HepG2 (cell line): ENCODE results near the gene ETF1. TPM values are rescaled to one million over a fixed set of nuclear protein-coding genes. Genes with fewer than 3 reads are reported as not detected.

Source experiments
- ATAC-seq: fragments of 200-7000 bp; cut with Tn5 transposase; 3 replicates; pipeline ENCODE4 v1.9.1; 2020; ENCODE audit warnings: mild to moderate bottlenecking, moderate library complexity
- BruUV-seq: library from RNA; stranded (reverse); fragments of 400-500 nt; replicated peaks from 2 replicates; lab custom pipeline; 2021; lab: Mats Ljungman, UMichigan
- CTCF ChIA-PET: fragments of 300-600 bp; formaldehyde crosslinking; extraction: SDS; loops from one replicate; lab custom pipeline; 2021; ENCODE audit warnings: low total read pairs, inconsistent platforms, low intra/inter-chr PET ratio; lab: Yijun Ruan, JAX
- POLR2A ChIA-PET: fragments of 350-600 bp; sonication (Branson Sonifier 250); formaldehyde crosslinking; loops from one replicate; lab custom pipeline; 2020; ENCODE audit warnings: antibody characterized with exemption, inconsistent platforms; lab: Yijun Ruan, JAX
- DNase-seq: peaks from one replicate; pipeline ENCODE4 v3.0.0-alpha.2; 2015; ENCODE audit warnings: low spot score
- FAIRE-seq: peaks from 3 replicates; lab custom pipeline; 2011; peaks lifted over from hg19 to GRCh38; lab: Jason Lieb, UNC
- H2AFZ ChIP-seq: one replicate; pipeline ENCODE4 v1.6.1; 2011; ENCODE audit warnings: low read length, inconsistent platforms
- H3K27ac ChIP-seq: fragments of 300-600 bp; 3 replicates; pipeline ENCODE4 v1.8.0; 2011; ENCODE audit warnings: mixed run types, mild to moderate bottlenecking, mixed read lengths, low read length, inconsistent platforms; ENCODE audit not compliant: insufficient read depth; ENCODE audit errors: extremely low read length
- H3K27me3 ChIP-seq, 2 experiments: fragments of 200-600 bp in 1 of 2; 2 replicates in 1 of 2; 3 replicates in 1 of 2; pipeline versions ENCODE4 v1.6.0 to v1.8.0; 2011; ENCODE audit warnings: low read length in 2 of 2, mild to moderate bottlenecking in 2 of 2, moderate library complexity in 2 of 2, inconsistent platforms in 1 of 2; ENCODE audit not compliant: insufficient read depth in 2 of 2, control insufficient read depth in 1 of 2
- H3K36me3 ChIP-seq, 2 experiments: fragments of 200-600 bp in 1 of 2; replicated peaks in 1 of 2; 2 replicates in 1 of 2; 3 replicates in 1 of 2; pipeline versions ENCODE4 v1.5.1 to v1.8.0; 2011; ENCODE audit warnings: low read length in 2 of 2, inconsistent platforms in 1 of 2; ENCODE audit not compliant: insufficient read depth in 2 of 2, control insufficient read depth in 1 of 2
- H3K4me1 ChIP-seq: 2 replicates; pipeline ENCODE4 v1.5.1; 2012; ENCODE audit warnings: low read length, inconsistent platforms; ENCODE audit not compliant: insufficient read depth
- H3K4me2 ChIP-seq: 2 replicates; pipeline ENCODE4 v1.6.0; 2011; ENCODE audit warnings: low read depth, low read length, inconsistent platforms
- H3K4me3 ChIP-seq, 3 experiments: fragments of 200-600 bp in 1 of 3; sonication (generic), shearing (Covaris generic) in 1 of 3; replicated peaks in 1 of 3; 2 replicates each; pipeline ENCODE4 v1.5.1; 2011 to 2016; ENCODE audit warnings: low read length in 3 of 3, inconsistent platforms in 2 of 3, low read depth in 2 of 3, mild to moderate bottlenecking in 2 of 3, control low read depth in 1 of 3, mixed read lengths in 1 of 3; ENCODE audit not compliant: insufficient read depth in 1 of 3
- H3K79me2 ChIP-seq: one replicate; pipeline ENCODE4 v1.6.1; 2011; ENCODE audit warnings: low read length, inconsistent platforms; ENCODE audit not compliant: insufficient read depth
- H3K9ac ChIP-seq: 2 replicates; pipeline ENCODE4 v1.6.0; 2011; ENCODE audit warnings: mild to moderate bottlenecking, low read depth, low read length, inconsistent platforms; ENCODE audit not compliant: insufficient read depth
- H3K9me3 ChIP-seq: 2 replicates; pipeline ENCODE4 v1.5.1; 2012; ENCODE audit warnings: mild to moderate bottlenecking, low read length
- H4K20me1 ChIP-seq: 2 replicates; pipeline ENCODE4 v1.6.0; 2011; ENCODE audit warnings: inconsistent platforms, mild to moderate bottlenecking, low read length, moderate library complexity; ENCODE audit not compliant: insufficient read depth
- MYC ChIP-seq: sonication (generic); formaldehyde crosslinking; IDR thresholded peaks from 2 replicates; pipeline ENCODE4 v1.9.0; 2021; ENCODE audit warnings: missing genetic modification reagents, borderline replicate concordance
- RAD21 ChIP-seq: fragments of 450-650 bp; formaldehyde crosslinking; IDR thresholded peaks from 2 replicates; pipeline ENCODE4 v1.5.0; 2020; ENCODE audit warnings: mild to moderate bottlenecking
- RELA ChIP-seq: sonication (generic); formaldehyde crosslinking; IDR thresholded peaks from 2 replicates; pipeline ENCODE4 v1.4.0; 2020; ENCODE audit warnings: missing genetic modification reagents
- SALL1 ChIP-seq: sonication (generic); formaldehyde crosslinking; IDR thresholded peaks from 2 replicates; pipeline ENCODE4 v1.8.0; 2022; ENCODE audit warnings: mild to moderate bottlenecking, missing genetic modification reagents
- ZFP90 ChIP-seq: sonication (generic); formaldehyde crosslinking; IDR thresholded peaks from 2 replicates; pipeline ENCODE4 v1.8.0; 2022; ENCODE audit warnings: missing genetic modification reagents, mild to moderate bottlenecking, inconsistent platforms, borderline replicate concordance
- ZNF891 ChIP-seq: sonication (generic); formaldehyde crosslinking; IDR thresholded peaks from 2 replicates; pipeline ENCODE4 v1.5.0; 2020; ENCODE audit warnings: mild to moderate bottlenecking, missing genetic modification reagents
- WGBS: methylation state at CpG from one replicate; pipeline ENCODE4 v1.1.6; 2017; ENCODE audit warnings: low lambda C conversion rate; 5-methylcytosine and 5-hydroxymethylcytosine counted together
- in situ Hi-C: cut with HindIII; loops from 2 replicates; pipeline ENCODE4 v1.10.0; 2017; ENCODE audit warnings: low pct_unique_long_range_greater_than_20kb; ENCODE audit not compliant: extremely low pct_ligation_motif_present
- intact Hi-C: fragments of 100-400 bp; cut with micrococcal nuclease; formaldehyde crosslinking; loops from one replicate; pipeline ENCODE4 v1.10.0; 2022; ENCODE audit not compliant: unreplicated experiment
- polyA plus RNA-seq, 8 experiments: library from polyadenylated mRNA; depleted of rRNA in 3 of 8; stranded (reverse) in 7 of 8; unstranded in 1 of 8; fragments of >200 nt; fragmentation: Illumina TruSeq in 4 of 8; extraction: Trizol in 4 of 8; gene quantifications; 2 replicates each; pipeline versions ENCODE4 v1.2.1 to v1.2.3, GENCODE V29; 2011 to 2016; ENCODE audit warnings: low read depth in 4 of 8, missing spikeins in 1 of 8, mixed read lengths in 1 of 8; ENCODE audit not compliant: insufficient read depth in 1 of 8
- total RNA-seq, 5 experiments: library from RNA; depleted of rRNA; stranded (reverse); fragments of >200 nt; fragmentation: Illumina TruSeq; extraction: Trizol; gene quantifications; 2 replicates each; pipeline ENCODE4 v1.2.3, GENCODE V29; 2016; ENCODE audit warnings: low read depth in 1 of 5
- TF ChIP-seq, protein P1 (sequence below): sonication (generic); formaldehyde crosslinking; IDR thresholded peaks from 2 replicates; pipeline ENCODE4 v1.5.1; 2020; ENCODE audit warnings: missing genetic modification reagents, mild to moderate bottlenecking, borderline replicate concordance
- TF ChIP-seq, protein P2 (sequence below), 2 experiments: fragments of 450-650 bp in 1 of 2; sonication (generic) in 1 of 2; formaldehyde crosslinking in 1 of 2; IDR thresholded peaks; 2 replicates each; pipeline versions ENCODE4 v1.6.1 to v1.8.0; 2016 to 2022; ENCODE audit warnings: antibody characterized with exemption in 1 of 2, mild to moderate bottlenecking in 1 of 2, missing genetic modification reagents in 1 of 2

ETF1 gene
- total and polyA plus RNA-seq, 2 of the 13 experiments (the other 11 are each of a cell fraction or from before 2014, with no cell fraction given): 52.1 to 184 TPM

DNA sequence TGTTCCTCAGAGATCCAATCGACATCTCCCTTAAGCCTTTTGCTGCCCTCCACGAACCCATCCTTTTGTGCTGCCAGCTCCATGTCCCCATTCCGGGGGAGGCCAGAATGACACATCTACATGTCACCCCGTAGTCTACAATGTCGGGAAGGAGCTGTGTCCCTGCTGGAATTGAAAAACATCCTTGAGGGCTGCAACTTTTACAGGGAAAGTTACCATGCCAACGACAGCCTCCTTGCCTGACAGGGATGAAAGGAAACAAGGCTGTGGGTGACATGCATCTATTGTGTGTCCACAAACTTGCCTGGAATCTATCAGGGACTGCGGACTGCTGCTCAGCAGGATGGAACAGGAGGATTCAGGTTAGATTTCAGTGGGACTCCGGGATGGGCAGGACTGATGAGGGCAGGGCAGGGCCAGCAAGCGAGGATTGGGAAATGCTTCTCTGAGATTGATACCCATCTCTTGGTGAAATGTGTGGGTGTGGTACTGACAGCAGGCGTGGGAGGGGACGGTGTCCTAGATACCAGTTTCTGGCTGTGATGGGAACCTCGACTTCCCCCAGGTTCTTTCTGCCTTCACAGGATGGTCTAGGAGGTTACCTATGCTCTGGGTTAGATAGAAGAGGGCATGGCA lies 52.3 kb downstream of the ETF1 start:
- no peaks in the 10 kb centered on the region for H3K9me3 ChIP-seq
- BruUV-seq: no TSS peak
- in situ Hi-C loops: no loop called here
- no peak overlapping the region for H3K27ac ChIP-seq
- H3K9ac ChIP-seq: no peak overlapping the region
- ChIA-PET POLR2A (interaction anchor here (1.3 kb wide), 1 partner anchor 24 kb away, joined by 5 read pairs; no protein-coding TSS in a partner anchor), CTCF (no interaction called here)
- DNase-seq (no peak), FAIRE-seq (no peak), ATAC-seq (no peak)
- H3K4me2 ChIP-seq: peak overlapping the region; percentile 92; the same call in 1 of the 2 replicates
- no peak overlapping the region for H2AFZ ChIP-seq
- 24% methylated on average over 11 of the region's 12 CpGs for WGBS
- H3K4me1 ChIP-seq: peaks cover 53% of the 10 kb centered on the region
- intact Hi-C loops: no loop called here
- H3K27me3 ChIP-seq: peaks cover 4 to 35% of the 10 kb centered on the region in 2 experiments; a peak in 4 of 5 replicates
- peak overlapping the region in 1 of 3 experiments; percentile 82; a peak in 1 of 6 replicates for H3K4me3 ChIP-seq
- H3K36me3 ChIP-seq: no peaks in the 10 kb centered on the region
- TF ChIP-seq SALL1 (CRISPR knock-in tag): 0 out of 2 replicates have a peak, but pooled peaks have one; percentile 12
- TF ChIP-seq, protein P1, sequence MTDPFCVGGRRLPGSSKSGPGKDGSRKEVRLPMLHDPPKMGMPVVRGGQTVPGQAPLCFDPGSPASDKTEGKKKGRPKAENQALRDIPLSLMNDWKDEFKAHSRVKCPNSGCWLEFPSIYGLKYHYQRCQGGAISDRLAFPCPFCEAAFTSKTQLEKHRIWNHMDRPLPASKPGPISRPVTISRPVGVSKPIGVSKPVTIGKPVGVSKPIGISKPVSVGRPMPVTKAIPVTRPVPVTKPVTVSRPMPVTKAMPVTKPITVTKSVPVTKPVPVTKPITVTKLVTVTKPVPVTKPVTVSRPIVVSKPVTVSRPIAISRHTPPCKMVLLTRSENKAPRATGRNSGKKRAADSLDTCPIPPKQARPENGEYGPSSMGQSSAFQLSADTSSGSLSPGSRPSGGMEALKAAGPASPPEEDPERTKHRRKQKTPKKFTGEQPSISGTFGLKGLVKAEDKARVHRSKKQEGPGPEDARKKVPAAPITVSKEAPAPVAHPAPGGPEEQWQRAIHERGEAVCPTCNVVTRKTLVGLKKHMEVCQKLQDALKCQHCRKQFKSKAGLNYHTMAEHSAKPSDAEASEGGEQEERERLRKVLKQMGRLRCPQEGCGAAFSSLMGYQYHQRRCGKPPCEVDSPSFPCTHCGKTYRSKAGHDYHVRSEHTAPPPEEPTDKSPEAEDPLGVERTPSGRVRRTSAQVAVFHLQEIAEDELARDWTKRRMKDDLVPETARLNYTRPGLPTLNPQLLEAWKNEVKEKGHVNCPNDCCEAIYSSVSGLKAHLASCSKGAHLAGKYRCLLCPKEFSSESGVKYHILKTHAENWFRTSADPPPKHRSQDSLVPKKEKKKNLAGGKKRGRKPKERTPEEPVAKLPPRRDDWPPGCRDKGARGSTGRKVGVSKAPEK (CRISPR knock-in tag): 0 out of 2 replicates have a peak, but pooled peaks have one; percentile 25
- TF ChIP-seq RAD21: no peak
- TF ChIP-seq MYC (CRISPR knock-in tag): 0 out of 2 replicates have a peak, but pooled peaks have one; percentile 33
- TF ChIP-seq, protein P2, sequence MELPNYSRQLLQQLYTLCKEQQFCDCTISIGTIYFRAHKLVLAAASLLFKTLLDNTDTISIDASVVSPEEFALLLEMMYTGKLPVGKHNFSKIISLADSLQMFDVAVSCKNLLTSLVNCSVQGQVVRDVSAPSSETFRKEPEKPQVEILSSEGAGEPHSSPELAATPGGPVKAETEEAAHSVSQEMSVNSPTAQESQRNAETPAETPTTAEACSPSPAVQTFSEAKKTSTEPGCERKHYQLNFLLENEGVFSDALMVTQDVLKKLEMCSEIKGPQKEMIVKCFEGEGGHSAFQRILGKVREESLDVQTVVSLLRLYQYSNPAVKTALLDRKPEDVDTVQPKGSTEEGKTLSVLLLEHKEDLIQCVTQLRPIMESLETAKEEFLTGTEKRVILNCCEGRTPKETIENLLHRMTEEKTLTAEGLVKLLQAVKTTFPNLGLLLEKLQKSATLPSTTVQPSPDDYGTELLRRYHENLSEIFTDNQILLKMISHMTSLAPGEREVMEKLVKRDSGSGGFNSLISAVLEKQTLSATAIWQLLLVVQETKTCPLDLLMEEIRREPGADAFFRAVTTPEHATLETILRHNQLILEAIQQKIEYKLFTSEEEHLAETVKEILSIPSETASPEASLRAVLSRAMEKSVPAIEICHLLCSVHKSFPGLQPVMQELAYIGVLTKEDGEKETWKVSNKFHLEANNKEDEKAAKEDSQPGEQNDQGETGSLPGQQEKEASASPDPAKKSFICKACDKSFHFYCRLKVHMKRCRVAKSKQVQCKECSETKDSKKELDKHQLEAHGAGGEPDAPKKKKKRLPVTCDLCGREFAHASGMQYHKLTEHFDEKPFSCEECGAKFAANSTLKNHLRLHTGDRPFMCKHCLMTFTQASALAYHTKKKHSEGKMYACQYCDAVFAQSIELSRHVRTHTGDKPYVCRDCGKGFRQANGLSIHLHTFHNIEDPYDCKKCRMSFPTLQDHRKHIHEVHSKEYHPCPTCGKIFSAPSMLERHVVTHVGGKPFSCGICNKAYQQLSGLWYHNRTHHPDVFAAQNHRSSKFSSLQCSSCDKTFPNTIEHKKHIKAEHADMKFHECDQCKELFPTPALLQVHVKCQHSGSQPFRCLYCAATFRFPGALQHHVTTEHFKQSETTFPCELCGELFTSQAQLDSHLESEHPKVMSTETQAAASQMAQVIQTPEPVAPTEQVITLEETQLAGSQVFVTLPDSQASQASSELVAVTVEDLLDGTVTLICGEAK (IDR thresholded peaks at IDR 0.05): no peak
- TF ChIP-seq, protein P2 (CRISPR knock-in tag; IDR thresholded peaks at IDR 0.05): 0 out of 2 replicates have a peak, but pooled peaks have one; percentile 28
- TF ChIP-seq RELA (CRISPR knock-in tag): no peak
- 0 out of 2 replicates have a peak, but pooled peaks have one; percentile 8 for TF ChIP-seq ZFP90 (CRISPR knock-in tag)
- TF ChIP-seq ZNF891 (CRISPR knock-in tag): 0 out of 2 replicates have a peak, but pooled peaks have one; percentile 7
- H3K79me2 ChIP-seq: no peaks in the 10 kb centered on the region
- H4K20me1 ChIP-seq: no peaks in the 10 kb centered on the region
